HEK293 (cell line): ENCODE data around the gene CR2.

Experiments used
- CTCF ChIA-PET: fragments of 350-600 bp; formaldehyde crosslinking; extraction: SDS; loops from one replicate; lab custom pipeline; 2021; ENCODE audit warnings: antibody characterized with exemption; lab: Yijun Ruan, JAX
- POLR2A ChIA-PET: fragments of 300-600 bp; formaldehyde crosslinking; extraction: SDS; loops from one replicate; lab custom pipeline; 2020; ENCODE audit warnings: antibody characterized with exemption, inconsistent platforms; lab: Yijun Ruan, JAX
- H3K27ac ChIP-seq: fragments of 200-500 bp; sonication (Bioruptor generic); 2 replicates; pipeline ENCODE4 v1.5.1; 2014; ENCODE audit warnings: low read depth, low read length, control low read depth, inconsistent platforms; ENCODE audit errors: extremely low read depth
- H3K36me3 ChIP-seq, 2 experiments: fragments of 200-500 bp in 1 of 2; sonication (Bioruptor generic) in 1 of 2; 1 replicate in 1 of 2; 2 replicates in 1 of 2; pipeline ENCODE4 v1.5.1; 2014 to 2017; ENCODE audit warnings: inconsistent platforms in 2 of 2, low read length in 2 of 2; ENCODE audit not compliant: control insufficient read depth in 2 of 2, insufficient read depth in 1 of 2
- H3K4me1 ChIP-seq: fragments of 200-500 bp; sonication (Bioruptor generic); 2 replicates; pipeline ENCODE4 v1.5.1; 2014; ENCODE audit warnings: mild to moderate bottlenecking, low read length, inconsistent platforms; ENCODE audit not compliant: control insufficient read depth, insufficient read depth
- H3K4me3 ChIP-seq: 2 replicates; pipeline ENCODE4 v1.5.1; 2011; ENCODE audit warnings: low read depth, mild to moderate bottlenecking, control low read depth, low read length, moderate library complexity
- H3K9me3 ChIP-seq: fragments of 200-500 bp; sonication (Bioruptor generic); 2 replicates; pipeline ENCODE4 v1.5.1; 2014; ENCODE audit warnings: low read depth, low read length, inconsistent platforms; ENCODE audit not compliant: control insufficient read depth, insufficient read depth
- GLIS2 ChIP-seq: fragments of 450-650 bp; formaldehyde crosslinking; IDR thresholded peaks from 2 replicates; pipeline ENCODE4 v1.5.1; 2016; ENCODE audit warnings: missing biosample characterization, missing genetic modification characterization
- KLF16 ChIP-seq: fragments of 450-650 bp; formaldehyde crosslinking; IDR thresholded peaks from 2 replicates; pipeline ENCODE4 v1.5.1; 2017; ENCODE audit warnings: missing biosample characterization, missing genetic modification characterization
- TRIM28 ChIP-seq: IDR thresholded peaks from 2 replicates; pipeline ENCODE4 v1.6.1; 2011; ENCODE audit warnings: low read length, control low read depth, borderline replicate concordance
- ZBTB17 ChIP-seq: fragments of 450-650 bp; formaldehyde crosslinking; IDR thresholded peaks from 2 replicates; pipeline ENCODE4 v1.5.1; 2016; ENCODE audit warnings: missing biosample characterization, missing genetic modification characterization
- ZFP69B ChIP-seq: fragments of 450-650 bp; formaldehyde crosslinking; IDR thresholded peaks from 2 replicates; pipeline ENCODE4 v1.5.1; 2016; ENCODE audit warnings: missing biosample characterization, missing genetic modification characterization
- ZNF112 ChIP-seq: fragments of 450-650 bp; formaldehyde crosslinking; IDR thresholded peaks from 2 replicates; pipeline ENCODE4 v1.5.0; 2017; ENCODE audit warnings: missing biosample characterization, missing genetic modification characterization
- ZNF175 ChIP-seq: fragments of 450-650 bp; formaldehyde crosslinking; IDR thresholded peaks from 2 replicates; pipeline ENCODE4 v1.5.1; 2016; ENCODE audit warnings: missing biosample characterization, missing genetic modification characterization
- ZNF248 ChIP-seq: fragments of 450-650 bp; formaldehyde crosslinking; IDR thresholded peaks from 2 replicates; pipeline ENCODE4 v1.5.1; 2017; ENCODE audit warnings: missing biosample characterization, missing genetic modification characterization
- ZNF404 ChIP-seq: fragments of 450-650 bp; formaldehyde crosslinking; IDR thresholded peaks from 2 replicates; pipeline ENCODE4 v1.5.1; 2017; ENCODE audit warnings: missing biosample characterization, missing genetic modification characterization
- ZNF514 ChIP-seq: fragments of 450-650 bp; formaldehyde crosslinking; IDR thresholded peaks from 2 replicates; pipeline ENCODE4 v1.5.1; 2016; ENCODE audit warnings: missing biosample characterization, missing genetic modification characterization
- ZNF529 ChIP-seq: fragments of 450-650 bp; formaldehyde crosslinking; IDR thresholded peaks from 2 replicates; pipeline ENCODE4 v1.5.1; 2017; ENCODE audit warnings: missing genetic modification characterization, missing biosample characterization; ENCODE audit not compliant: insufficient replicate concordance
- ZNF654 ChIP-seq: fragments of 450-650 bp; formaldehyde crosslinking; IDR thresholded peaks from 2 replicates; pipeline ENCODE4 v1.5.1; 2016; ENCODE audit warnings: low read depth, missing biosample characterization, missing genetic modification characterization
- ZNF776 ChIP-seq: fragments of 450-650 bp; formaldehyde crosslinking; IDR thresholded peaks from 2 replicates; pipeline ENCODE4 v1.5.0; 2017; ENCODE audit warnings: missing biosample characterization, missing genetic modification characterization, borderline replicate concordance
- ZNF843 ChIP-seq: fragments of 450-650 bp; formaldehyde crosslinking; IDR thresholded peaks from 2 replicates; pipeline ENCODE4 v1.5.1; 2016; ENCODE audit warnings: missing biosample characterization, missing genetic modification characterization
- TF ChIP-seq, protein P1 (sequence below): fragments of 450-650 bp; IDR thresholded peaks from 2 replicates; pipeline ENCODE4 v1.5.1; 2018; ENCODE audit warnings: missing biosample characterization, missing genetic modification characterization
- TF ChIP-seq, protein P2 (sequence below): fragments of 450-650 bp; formaldehyde crosslinking; IDR thresholded peaks from 2 replicates; pipeline ENCODE4 v1.5.1; 2016; ENCODE audit warnings: missing biosample characterization, missing genetic modification characterization, borderline replicate concordance
- TF ChIP-seq, protein P3 (sequence below): fragments of 450-650 bp; formaldehyde crosslinking; IDR thresholded peaks from 2 replicates; pipeline ENCODE4 v1.5.1; 2016; ENCODE audit warnings: missing biosample characterization, missing genetic modification characterization
- TF ChIP-seq, protein P4 (sequence below): fragments of 450-650 bp; formaldehyde crosslinking; IDR thresholded peaks from 2 replicates; pipeline ENCODE4 v1.5.1; 2017; ENCODE audit warnings: missing biosample characterization, missing genetic modification characterization

The CR2 gene

DNA sequence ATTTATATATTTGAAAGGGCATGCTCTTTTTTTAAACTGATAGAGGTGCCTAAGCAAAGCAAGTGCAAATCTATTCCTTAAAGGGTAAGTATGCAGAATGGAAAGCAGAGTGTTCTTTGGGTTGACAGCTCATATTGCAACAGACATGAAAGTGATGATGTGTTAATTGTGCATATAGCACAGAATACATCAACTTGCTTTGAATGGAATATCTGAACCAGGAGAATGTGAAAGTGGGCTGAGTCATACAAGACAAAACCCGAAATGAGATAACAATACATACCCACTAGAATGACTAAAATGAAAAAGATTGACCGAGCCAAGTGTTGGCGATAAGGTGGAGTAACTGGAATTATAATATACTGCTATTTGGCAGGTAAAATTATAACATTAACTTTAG lies 46.2 kb downstream of the CR2 start:
- TF ChIP-seq, protein P1, sequence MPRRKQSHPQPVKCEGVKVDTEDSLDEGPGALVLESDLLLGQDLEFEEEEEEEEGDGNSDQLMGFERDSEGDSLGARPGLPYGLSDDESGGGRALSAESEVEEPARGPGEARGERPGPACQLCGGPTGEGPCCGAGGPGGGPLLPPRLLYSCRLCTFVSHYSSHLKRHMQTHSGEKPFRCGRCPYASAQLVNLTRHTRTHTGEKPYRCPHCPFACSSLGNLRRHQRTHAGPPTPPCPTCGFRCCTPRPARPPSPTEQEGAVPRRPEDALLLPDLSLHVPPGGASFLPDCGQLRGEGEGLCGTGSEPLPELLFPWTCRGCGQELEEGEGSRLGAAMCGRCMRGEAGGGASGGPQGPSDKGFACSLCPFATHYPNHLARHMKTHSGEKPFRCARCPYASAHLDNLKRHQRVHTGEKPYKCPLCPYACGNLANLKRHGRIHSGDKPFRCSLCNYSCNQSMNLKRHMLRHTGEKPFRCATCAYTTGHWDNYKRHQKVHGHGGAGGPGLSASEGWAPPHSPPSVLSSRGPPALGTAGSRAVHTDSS = no peak
- TF ChIP-seq TRIM28 (no peak), ZBTB17 (tag by site-specific recombination) (no peak), KLF16 (tag by site-specific recombination) (no peak), ZNF529 (tag by site-specific recombination) (no peak), GLIS2 (tag by site-specific recombination) (no peak), ZFP69B (no peak), ZNF404 (tag by site-specific recombination) (no peak), ZNF248 (tag by site-specific recombination) (no peak), ZNF112 (no peak), ZNF175 (tag by site-specific recombination) (no peak), ZNF514 (tag by site-specific recombination) (no peak), ZNF776 (tag by site-specific recombination) (no peak), ZNF654 (tag by site-specific recombination) (no peak), ZNF843 (no peak)
- TF ChIP-seq, protein P2, sequence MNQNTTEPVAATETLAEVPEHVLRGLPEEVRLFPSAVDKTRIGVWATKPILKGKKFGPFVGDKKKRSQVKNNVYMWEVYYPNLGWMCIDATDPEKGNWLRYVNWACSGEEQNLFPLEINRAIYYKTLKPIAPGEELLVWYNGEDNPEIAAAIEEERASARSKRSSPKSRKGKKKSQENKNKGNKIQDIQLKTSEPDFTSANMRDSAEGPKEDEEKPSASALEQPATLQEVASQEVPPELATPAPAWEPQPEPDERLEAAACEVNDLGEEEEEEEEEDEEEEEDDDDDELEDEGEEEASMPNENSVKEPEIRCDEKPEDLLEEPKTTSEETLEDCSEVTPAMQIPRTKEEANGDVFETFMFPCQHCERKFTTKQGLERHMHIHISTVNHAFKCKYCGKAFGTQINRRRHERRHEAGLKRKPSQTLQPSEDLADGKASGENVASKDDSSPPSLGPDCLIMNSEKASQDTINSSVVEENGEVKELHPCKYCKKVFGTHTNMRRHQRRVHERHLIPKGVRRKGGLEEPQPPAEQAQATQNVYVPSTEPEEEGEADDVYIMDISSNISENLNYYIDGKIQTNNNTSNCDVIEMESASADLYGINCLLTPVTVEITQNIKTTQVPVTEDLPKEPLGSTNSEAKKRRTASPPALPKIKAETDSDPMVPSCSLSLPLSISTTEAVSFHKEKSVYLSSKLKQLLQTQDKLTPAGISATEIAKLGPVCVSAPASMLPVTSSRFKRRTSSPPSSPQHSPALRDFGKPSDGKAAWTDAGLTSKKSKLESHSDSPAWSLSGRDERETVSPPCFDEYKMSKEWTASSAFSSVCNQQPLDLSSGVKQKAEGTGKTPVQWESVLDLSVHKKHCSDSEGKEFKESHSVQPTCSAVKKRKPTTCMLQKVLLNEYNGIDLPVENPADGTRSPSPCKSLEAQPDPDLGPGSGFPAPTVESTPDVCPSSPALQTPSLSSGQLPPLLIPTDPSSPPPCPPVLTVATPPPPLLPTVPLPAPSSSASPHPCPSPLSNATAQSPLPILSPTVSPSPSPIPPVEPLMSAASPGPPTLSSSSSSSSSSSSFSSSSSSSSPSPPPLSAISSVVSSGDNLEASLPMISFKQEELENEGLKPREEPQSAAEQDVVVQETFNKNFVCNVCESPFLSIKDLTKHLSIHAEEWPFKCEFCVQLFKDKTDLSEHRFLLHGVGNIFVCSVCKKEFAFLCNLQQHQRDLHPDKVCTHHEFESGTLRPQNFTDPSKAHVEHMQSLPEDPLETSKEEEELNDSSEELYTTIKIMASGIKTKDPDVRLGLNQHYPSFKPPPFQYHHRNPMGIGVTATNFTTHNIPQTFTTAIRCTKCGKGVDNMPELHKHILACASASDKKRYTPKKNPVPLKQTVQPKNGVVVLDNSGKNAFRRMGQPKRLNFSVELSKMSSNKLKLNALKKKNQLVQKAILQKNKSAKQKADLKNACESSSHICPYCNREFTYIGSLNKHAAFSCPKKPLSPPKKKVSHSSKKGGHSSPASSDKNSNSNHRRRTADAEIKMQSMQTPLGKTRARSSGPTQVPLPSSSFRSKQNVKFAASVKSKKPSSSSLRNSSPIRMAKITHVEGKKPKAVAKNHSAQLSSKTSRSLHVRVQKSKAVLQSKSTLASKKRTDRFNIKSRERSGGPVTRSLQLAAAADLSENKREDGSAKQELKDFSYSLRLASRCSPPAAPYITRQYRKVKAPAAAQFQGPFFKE = no peak
- TF ChIP-seq, protein P3, sequence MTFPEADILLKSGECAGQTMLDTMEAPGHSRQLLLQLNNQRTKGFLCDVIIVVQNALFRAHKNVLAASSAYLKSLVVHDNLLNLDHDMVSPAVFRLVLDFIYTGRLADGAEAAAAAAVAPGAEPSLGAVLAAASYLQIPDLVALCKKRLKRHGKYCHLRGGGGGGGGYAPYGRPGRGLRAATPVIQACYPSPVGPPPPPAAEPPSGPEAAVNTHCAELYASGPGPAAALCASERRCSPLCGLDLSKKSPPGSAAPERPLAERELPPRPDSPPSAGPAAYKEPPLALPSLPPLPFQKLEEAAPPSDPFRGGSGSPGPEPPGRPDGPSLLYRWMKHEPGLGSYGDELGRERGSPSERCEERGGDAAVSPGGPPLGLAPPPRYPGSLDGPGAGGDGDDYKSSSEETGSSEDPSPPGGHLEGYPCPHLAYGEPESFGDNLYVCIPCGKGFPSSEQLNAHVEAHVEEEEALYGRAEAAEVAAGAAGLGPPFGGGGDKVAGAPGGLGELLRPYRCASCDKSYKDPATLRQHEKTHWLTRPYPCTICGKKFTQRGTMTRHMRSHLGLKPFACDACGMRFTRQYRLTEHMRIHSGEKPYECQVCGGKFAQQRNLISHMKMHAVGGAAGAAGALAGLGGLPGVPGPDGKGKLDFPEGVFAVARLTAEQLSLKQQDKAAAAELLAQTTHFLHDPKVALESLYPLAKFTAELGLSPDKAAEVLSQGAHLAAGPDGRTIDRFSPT (tag by site-specific recombination) = no peak
- TF ChIP-seq, protein P4, sequence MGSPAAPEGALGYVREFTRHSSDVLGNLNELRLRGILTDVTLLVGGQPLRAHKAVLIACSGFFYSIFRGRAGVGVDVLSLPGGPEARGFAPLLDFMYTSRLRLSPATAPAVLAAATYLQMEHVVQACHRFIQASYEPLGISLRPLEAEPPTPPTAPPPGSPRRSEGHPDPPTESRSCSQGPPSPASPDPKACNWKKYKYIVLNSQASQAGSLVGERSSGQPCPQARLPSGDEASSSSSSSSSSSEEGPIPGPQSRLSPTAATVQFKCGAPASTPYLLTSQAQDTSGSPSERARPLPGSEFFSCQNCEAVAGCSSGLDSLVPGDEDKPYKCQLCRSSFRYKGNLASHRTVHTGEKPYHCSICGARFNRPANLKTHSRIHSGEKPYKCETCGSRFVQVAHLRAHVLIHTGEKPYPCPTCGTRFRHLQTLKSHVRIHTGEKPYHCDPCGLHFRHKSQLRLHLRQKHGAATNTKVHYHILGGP = no peak
- TF ChIP-seq, all 188 proteins: peak for 0
- H3K9me3 ChIP-seq = no peaks in the 10 kb centered on the region
- H3K4me3 ChIP-seq = no peak overlapping the region
- ChIA-PET POLR2A (no interaction called here), CTCF (interaction anchor here (0.5 to 2.2 kb wide), 27 partner anchors 11 to 890 kb away, joined by 3 to 16 read pairs (median 5); partner anchors contain the start of gene CR2)
- no peak overlapping the region for H3K27ac ChIP-seq
- H3K36me3 ChIP-seq = no peaks in the 10 kb centered on the region
- no peaks in the 10 kb centered on the region for H3K4me1 ChIP-seq
